Muscle of arm (tissue), 12 donors: ENCODE results near the gene PARP8. TPM values are rescaled to one million over a fixed set of nuclear protein-coding genes. Genes with fewer than 3 reads are reported as not detected.
"Not testable (repeated sequence)": the region's sequence is repeated elsewhere in the genome, so short reads cannot be mapped to it uniquely, and the experiment has no call there.

ENCODE experiments used
- DNase-seq: peaks from one replicate; pipeline ENCODE4 v3.0.0-alpha.2; 2013
- polyA plus RNA-seq, 12 donors: library from polyadenylated mRNA; unstranded; fragments of 120-200 nt; gene quantifications; one replicate each; pipeline ENCODE4 v1.2.1, GENCODE V29; 2013; ENCODE audit not compliant: insufficient read length in 12 of 12

Gene PARP8
- polyA plus RNA-seq, 12 donors = 6.7 to 27.3 (median 12.7) TPM; not detected in 1

DNA sequence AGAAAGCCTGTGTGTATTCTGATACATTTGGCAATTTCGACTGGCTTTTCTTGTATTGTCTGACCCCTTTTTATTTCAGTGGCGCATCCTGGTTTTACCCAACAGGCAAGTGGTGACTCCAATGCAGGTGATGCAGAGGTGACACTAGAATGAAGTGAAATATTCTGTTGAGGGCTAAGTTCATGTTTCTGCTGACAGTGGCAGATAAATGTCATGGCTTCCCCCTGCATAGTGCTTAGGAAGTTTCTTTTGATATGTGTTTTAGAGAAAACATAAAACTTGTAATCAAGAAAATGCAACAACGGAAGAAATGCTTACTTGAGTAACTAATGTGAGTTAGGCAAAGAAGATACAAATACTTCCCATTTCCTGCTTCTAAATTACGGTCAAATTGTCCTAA is 13.1 kb downstream of the PARP8 start:
- not testable (repeated sequence) for DNase-seq

DNA sequence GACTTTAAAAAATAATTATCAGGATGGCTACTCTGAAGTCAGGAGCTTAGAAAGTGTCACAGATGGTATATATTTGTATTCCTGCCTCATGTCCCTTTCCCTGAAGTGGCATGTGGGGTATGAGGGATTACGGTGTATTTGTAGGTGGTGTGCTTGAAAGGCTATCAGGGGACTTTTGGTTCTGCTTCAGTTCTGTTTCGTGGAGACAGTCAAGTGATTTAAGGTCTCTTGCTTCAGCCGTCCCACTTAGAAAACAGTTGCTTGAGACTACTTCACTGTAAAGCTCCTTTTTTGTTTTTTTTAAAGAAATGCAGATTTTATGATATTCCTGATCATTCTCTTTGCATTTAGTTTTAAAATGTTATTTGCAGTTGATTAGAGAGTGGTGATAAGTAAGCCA is 18.3 kb downstream of the PARP8 start:
- DNase-seq = no peak

DNA sequence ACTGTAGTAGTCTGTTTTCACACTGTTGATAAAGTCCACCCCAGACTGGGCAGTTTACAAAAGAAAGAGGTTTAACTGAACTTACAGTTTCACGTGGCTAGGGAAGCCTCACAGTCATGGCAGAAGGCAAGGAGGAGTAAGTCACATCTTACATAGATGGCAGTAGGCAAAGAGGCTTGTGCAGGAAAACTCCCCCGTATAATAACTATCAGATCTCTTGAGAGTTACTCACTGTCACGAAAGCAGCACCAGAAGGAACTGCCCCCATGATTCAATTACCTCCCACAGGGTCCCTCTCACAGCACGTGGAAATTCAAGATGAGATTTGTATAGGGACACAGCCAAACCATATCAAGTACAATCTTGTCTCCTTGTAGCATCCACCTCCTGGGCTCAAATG is 21.1 kb downstream of the PARP8 start:
- no peak for DNase-seq

DNA sequence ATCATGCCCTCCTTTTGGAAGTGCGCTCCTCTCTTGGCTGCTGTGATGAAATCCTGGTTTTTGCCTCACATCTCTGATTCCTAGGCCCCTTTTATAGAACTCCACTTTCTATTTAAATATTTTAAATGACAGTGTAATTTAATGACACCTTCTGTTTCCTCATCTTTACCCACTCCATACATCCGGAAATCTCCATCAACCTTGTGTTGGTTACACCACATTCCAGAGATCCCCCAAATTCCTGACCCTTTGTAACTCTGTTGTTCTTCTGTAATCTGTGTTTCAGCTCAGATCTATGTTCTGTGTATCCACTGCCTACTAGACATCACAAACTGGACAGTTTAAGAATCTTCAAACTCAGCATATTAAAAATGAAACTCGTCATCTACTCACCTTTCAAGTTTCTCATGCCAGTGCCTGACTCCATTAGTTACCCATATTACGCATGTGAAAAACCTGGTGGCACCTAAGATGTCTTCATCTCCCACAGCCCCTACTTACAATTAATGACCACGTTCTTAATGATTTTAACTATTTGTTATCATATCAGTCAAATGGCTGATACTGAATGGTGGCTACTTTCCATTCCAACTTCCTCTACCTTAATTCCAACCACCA is 25.1 kb downstream of the PARP8 start:
- no peak for DNase-seq

DNA sequence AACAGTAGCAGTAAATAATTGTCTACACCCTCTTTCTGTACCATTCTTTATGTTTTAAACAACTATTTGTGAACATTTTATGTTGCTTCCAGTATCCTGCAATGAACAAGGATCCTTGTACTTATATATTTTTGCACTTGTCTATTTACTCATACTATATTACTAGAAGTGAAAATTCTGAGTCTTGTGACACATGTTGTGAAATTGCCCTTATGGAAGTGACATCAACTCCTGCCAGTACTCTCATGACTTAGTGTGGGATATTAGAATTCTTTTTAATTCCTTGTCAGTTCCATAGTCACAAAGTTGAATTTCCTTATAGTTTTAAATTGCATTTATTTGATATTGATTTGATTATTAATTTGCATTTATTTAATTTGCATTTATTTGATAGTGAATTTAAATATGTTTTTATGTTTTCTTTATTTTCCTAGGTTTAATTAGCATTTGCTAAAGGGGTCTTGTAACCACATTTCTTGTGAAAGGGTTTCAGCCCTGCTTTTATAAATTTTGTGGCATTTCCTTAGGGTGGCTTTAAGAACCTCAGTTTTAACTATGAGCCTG is 27.7 kb downstream of the PARP8 start:
- DNase-seq = no peak

DNA sequence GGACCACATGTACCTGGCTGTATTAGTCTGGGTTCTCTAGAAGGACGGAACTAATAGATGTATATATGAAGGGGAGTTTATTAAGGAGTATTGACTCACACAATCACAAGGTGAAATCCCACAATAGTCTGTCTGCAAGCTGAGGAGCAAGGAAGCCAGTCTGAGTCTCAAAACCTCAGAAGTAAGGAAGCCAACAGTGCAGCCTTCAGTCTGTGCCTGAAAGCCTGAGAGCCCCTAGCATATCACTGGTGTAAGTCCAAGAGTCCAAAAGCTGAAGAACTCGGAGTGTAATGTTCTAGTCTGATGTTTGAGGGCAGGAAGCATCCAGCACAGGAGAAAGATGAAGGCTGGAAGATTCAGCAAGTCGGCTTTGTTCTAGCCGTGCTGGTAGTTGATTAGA is 28.2 kb downstream of the PARP8 start:
- not testable (repeated sequence) for DNase-seq

DNA sequence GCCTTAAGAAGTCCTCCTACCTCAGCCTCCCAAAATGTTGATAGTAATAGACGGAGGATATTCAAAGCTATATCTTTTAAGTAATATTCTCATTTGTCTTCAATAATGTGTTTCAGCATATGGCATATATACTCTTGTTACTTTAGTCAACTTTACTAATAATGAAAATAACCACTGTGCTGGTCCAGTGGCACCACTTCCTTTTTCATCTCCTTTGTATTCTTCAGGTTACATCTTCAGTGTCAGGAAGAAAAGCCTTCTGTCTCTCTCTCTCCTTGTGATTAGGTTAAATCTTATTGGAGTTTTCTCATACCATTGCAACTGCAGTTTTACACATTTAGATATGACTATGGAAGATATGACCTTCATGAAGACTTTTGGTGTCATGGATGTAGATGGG is 31.3 kb downstream of the PARP8 start:
- no peak for DNase-seq

DNA sequence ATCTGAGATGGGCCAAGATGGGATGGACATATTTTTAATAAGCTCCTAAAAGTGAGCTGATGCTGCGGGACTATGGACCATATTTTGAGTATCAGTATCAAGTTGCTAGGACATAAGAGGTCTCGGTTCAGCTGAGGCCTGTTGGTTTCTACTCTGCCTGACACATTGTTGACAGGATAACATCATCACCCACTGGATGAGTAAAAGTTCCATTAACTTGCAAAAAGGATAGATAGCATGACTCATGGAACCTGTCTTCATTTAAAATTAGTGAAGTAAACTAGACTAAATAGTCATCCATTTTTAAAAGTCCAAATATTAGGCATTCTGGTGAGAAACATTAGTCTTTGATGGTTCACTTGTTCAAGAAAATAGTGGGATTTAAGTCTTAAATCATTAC is 33.3 kb downstream of the PARP8 start:
- no peak for DNase-seq

DNA sequence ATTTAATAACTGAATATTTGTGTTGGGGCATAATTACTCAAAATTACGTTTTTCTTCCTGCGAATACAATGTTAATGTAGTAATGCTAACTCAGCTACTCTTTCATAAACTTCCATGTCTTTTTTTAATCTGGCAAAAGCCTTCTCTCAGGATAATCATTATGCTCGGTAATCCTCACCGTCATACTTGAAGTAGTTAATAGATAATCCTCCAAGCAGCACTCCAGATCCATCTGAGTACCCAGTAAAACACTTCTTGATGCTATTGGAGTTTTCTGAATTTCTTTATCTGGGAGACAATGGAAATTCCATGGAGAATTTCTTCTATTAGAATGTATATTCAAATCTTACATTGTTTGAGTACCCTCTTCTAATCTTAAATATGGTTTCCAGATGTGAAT is 34.3 kb downstream of the PARP8 start:
- DNase-seq = no peak

DNA sequence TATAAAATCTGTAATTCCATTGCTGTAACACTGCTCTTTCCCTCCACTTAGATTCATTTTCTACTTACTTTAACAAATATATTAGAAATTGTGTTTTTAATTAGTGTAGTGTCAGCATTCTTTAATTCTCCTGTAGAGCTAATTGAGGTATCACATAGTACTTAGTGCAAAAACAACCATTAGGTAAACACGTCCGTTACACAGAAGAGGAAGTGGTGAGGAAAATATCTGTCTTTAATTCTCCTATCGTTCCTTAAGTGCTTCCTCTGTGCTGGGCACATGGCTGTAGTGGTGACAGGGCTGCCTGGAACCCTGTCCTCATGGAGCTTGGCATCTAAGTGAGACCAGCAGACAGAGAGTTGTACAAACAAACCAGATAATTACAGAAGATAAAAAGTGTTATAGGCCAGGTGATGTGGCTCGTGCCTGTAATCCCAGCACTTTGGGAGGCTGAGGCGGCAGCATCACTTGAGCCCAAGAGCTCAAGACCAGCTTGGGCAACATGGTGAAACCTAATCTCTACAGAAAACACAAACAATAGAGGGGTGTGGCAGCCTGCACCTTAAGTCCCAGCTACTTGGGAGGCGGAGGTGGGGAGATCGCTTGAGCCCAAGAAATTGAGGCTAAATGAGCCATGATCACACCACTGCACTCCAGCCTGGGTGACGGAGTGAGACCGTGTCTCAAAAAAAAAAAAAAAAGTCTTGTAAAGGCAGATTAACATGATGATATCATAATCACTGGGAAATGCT is 36.4 kb downstream of the PARP8 start:
- no peak for DNase-seq

DNA sequence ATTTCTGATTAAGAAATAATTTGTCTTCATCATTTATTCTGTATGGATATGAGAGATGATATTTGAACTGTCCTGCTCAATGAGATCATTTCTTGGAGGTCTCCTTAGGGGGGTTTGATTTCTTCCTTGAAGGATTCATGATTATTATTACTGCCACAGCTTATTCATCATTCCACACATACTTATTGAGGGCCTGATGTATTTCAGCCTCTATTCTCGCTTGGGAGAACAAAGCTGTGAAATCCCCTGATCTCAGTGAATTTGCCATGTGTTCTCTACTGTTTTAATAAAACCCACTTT is 36.9 kb downstream of the PARP8 start:
- no peak for DNase-seq

DNA sequence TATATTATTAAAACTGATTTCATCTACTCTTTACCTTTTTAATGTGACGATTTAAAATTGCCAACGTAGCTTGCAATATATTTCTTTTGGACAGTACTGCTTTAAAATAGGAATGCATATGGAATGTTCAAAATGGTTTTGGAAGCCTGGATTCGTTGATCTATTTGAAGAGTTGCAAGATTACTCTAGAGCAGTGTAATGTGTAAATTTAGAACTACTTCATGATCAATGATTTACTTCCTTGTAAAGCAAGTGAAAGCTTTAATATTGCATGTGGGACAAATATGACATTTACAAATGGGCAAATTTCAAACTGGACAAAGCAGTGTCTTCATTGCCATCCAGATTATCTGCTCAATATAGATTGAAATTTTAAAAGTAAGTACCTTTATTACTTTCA is 38.3 kb downstream of the PARP8 start:
- no peak for DNase-seq

DNA sequence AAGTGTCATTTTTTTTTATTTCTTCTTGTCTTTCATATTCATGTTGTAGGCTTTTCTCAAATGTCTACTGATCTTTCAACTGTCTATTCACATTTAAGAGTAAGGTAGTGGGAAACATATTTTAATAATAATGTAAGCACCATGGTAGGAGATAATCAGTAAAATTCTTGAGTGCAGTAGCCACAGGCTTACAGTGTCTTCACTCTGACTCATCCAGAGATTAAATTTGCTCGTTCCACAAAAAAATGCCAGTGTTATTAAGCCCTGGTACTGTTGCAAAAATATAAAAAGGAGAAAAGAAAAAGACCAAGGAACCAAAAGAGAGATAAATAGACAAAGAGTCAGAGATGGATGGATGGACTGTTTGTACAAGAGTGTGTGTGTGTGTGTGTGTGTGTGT is 43.0 kb downstream of the PARP8 start:
- DNase-seq = no peak

DNA sequence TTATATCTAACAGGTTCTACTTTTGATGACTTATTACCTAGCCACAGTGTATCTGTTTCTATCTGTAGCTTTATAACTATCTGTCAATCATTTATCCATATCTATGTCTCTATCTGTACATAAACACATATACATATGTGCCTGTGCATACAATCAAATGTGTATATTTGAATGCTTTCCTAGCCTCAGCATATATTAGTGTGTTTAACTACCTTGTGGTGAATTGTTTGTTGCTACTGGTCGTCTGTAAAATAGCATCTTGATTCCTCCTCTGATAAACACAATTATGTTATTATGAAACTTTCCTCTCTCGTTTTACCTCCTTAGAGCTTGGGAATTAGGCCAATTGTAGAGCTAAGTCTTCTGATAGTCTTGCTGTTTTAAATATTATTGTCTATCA is 44.4 kb downstream of the PARP8 start:
- no peak for DNase-seq

DNA sequence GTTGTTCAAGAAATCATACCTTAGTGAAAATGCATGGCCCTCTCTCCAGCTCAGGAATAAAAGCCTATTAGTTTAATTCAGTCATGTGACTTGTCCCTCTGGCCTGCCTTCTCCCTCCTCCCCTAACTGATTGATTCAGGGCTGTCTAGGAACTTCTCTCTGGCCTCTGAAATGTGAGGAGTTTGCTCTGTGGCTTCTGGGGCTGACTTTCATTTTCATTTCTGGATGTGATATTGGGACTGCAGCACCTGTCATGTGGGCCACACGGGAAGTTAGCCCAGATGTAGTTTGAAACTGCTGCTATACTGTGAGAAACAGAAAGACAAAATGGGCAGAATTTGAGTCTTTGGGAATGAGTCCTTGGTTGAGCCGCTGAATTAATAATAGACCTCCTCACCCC is 44.8 kb downstream of the PARP8 start:
- peak; percentile 34 for DNase-seq

DNA sequence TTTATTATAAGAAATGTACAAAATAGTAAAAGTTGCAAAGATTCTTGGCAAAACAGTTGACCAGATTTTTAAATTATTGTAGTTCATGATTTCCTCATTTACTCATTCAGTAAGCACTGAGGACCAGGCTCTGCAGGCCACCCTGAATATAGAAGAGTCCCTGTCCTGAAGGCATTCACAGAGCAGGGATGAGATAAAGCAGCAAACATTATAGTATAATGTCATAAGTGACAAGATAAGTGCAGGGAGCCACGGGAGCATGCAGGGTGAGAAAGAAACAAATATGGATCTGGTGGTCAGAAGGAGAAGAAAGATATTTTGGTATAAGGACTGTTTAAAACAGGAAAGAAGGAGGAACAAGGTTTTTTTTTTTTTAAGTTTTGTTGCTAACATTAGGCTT is 46.0 kb downstream of the PARP8 start:
- no peak for DNase-seq

DNA sequence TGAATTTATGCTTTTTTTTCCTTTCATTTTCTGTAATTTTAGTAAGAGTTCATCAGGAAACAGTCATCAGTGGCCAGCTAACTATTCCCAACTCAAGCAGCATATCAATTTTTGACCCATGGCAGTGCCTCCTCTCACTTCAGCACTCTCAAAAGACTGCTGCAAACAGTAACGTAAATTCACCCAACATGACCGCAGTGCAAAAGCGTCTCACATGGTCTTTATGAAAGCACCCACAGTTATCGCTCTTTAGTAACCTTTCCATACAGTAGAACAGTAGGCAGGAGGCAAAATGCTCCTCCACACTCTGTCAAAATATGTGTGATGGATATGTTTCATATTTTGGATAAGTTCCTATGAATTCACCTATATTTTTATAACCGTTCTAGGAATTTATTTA is 48.6 kb downstream of the PARP8 start:
- DNase-seq = no peak

DNA sequence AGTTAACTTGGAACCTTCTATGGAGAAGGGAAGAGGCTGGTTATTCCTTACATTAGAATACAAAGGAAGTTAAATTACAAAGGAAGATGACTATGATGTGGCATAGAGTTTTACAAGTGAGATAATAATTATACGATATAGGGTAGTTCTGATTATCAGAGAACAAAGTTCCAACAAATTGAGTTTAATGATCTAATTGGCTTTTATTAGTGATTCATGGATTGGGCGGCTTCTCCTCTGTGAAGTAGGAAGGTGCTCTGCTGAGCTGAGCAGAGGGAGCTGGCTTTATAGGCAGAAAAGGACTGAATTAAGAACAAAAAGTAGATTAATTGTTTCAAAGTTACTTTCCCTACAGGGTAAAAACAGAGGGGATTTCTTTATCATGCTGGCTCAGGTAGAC is 49.7 kb downstream of the PARP8 start:
- DNase-seq = no peak

DNA sequence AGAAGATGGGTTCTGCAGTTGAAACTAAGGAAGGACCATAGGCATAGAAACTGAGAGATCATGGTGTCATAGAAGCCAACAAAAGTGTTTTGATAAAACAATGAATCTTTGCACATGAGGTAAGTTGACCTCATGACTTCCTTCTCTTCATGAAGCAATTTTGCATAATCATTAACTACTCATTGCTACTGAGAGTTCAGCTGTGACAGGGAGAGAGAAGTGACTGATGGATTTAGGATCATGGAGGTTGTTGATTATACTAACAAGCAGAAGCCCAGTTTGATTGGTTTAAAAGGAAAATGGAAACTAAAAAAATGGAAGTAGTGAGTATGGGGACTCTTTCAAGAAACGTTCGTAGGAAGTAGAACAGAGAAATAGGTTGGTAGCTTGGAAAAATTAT is 51.2 kb downstream of the PARP8 start:
- DNase-seq = no peak

DNA sequence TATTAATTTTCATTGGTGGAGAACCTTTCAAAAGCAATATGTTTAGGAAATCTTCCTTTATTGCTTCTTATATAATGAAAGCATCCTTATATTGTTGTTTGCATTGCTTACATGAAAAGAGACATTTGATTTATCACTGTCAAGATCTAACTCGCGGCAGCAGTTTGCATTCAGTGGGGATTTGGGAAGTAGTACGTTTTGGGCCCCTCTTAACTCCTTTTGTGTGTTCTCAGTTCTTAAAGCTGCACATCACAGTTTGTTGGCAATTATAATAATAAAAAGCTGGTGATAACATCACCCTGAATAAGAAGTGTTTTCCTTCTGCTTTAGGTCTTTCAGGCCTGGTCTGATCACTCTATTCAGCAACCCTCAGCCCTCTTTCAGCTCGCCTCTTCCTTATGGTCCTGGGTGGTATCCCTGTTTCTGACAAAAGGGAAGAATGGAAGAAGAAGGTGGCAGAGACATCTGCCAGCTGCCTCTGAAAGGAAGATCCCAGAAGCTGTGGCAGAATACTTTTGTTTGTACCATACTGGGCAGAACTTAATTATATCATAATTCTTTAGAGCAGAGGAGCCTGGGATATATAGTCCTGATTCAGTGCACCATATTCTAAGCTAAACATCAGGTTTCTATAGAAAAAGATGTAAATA is 53.7 kb downstream of the PARP8 start:
- DNase-seq = no peak

DNA sequence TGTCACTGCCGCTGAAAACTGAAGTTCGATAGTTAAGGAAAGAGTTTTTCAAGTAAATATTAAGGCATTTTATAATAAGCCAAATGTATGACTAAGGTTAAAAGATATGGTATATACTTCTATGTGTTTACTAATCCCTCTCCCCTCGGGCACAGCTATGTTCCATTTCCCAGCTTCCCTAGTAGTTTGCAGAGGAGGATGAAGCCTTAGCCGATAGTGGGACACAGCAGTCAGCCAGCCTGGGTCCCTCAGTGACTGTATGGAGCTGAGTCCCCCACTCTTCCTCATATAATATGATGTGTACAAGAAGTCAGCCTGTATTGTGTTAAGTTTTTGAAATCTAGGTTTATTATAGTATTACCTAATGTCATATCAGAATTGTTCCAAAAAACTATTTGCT is 55.8 kb downstream of the PARP8 start:
- DNase-seq = no peak

DNA sequence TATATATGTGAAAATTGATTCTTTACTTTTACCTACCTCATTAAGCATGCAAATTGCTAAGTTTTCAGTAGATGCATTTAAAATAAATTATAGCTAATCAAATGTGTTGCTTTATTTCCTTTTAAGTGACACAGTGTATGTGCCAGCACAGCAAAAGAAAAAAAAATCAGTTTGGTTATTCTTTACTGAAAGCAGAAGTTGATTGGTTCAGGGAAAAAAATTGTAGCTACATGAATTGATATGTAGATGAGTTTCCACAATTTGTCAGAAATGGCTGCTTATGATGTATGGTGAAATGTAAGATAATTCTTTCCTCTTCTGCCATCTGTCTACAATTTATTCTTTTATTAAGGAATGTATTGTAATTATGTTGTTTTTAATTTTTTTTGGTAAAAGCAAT is 57.8 kb downstream of the PARP8 start:
- no peak for DNase-seq

DNA sequence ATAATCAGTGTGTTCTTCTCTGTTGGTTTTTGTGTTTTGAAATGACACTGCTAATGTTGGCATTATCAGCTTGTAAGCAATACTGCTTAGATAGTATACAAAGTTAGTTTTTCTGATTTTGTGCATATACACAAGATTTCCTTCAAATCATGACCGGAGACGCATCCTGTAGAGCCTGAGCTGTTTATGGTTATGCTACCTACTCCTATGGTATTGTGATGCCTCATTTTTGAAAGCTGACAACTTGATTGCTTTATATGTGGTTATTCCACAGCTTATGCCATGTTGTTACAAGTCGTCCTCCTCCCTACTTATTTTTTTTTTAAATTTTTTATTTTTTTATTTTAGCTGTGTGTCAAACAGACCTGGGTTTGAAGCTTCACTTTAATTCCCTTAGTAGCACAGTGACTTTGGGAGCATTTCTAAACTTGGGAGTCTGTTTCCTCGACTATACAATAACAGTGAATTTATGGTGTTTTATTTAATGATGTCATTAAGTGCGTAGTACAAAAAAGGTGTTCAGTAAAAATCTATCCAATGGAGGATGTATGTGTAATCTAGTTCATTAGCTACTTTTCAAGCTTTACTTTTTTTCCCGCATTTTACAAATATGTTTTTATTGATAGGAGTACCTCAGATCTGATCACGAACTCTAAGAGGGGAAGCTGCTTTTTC is 59.5 kb downstream of the PARP8 start:
- DNase-seq = no peak
